Measurements from ENCODE around the gene ATP6V1A. TPM values are rescaled to one million over a fixed set of nuclear protein-coding genes. Genes with fewer than 3 reads are reported as not detected.

ATP6V1A gene
- total RNA-seq, 4 donors from 2014 or later, result 21.9 to 47.2 (median 33.3) TPM

- Histone ChIP-seq H3K27me3 (no peaks in the 10 kb centered on the region), H3K4me3 (peak within 1 kb of the TSS; percentile 75 to 89 (median 83)), H3K9me3 (no peaks in the 10 kb centered on the region), H3K27ac (peak within 1 kb of the TSS; percentile 95 to 99 (median 97)), H3K36me3 (no peaks in the 10 kb centered on the region), H3K4me1 (peaks cover 22 to 66% (median 44%) of the 10 kb centered on the region in 4 donors)
- TF ChIP-seq POLR2A (IDR thresholded peaks at IDR 0.05), result peak; percentile 75
- TF ChIP-seq CTCF (IDR thresholded peaks at IDR 0.05), result peak in 3 of 5 experiments; percentile 21 to 44 (median 24)
- TF ChIP-seq EP300 (IDR thresholded peaks at IDR 0.05; ENCODE audit: low read depth), result no peak
- peak; percentile 76 to 91 (median 84) for TF ChIP-seq POLR2AphosphoS5 (IDR thresholded peaks at IDR 0.05)
- DNase-seq, result peak; percentile 94
- in situ Hi-C loops (cut with MboI; ENCODE audit: low pct_ligation_motif_present in 1 of 4, low pct_unique_long_range_greater_than_20kb in 1 of 4, low sequenced_read_pairs in 3 of 4), result loop anchor here in 2 of 4 donors (10.0 to 25.0 kb wide), 2 partner anchors 51 to 316 kb away; partner anchors contain the start of genes CCDC191 (in 1 of the 2), QTRT2 (in 1 of the 2) and USF3 (in 1 of the 2)
- 0 to 1% methylated on average over 7 to 51 of the region's 72 CpGs for WGBS, 2 donors (ENCODE audit: low coverage in 1 of 2)
- intact Hi-C loops (cut with DNase I; ENCODE audit: low total_unique reads), result loop anchor here (2.0 to 10.0 kb wide), 2 partner anchors 49 to 441 kb away; partner anchors contain the start of gene USF3
These were observed 883 bp upstream of the ATP6V1A start, which contains the start of gene NAA50 for GRCh38 chr3:113745756-113746547. NAA50 (minus strand) TSS chr3:113746249; CDS start chr3:113745949, 300 bp downstream.

GRCh38 chr3:113747283-113748046 is 630 bp downstream of the ATP6V1A start:
- TF ChIP-seq CTCF (IDR thresholded peaks at IDR 0.05), result no peak
- no peak for TF ChIP-seq POLR2AphosphoS5 (IDR thresholded peaks at IDR 0.05)
- no peak for TF ChIP-seq EP300 (IDR thresholded peaks at IDR 0.05; ENCODE audit: low read depth)
- TF ChIP-seq POLR2A (IDR thresholded peaks at IDR 0.05), result peak; percentile 5
- DNase-seq, result peak; percentile 21
- peaks cover 18 to 66% (median 40%) of the 10 kb centered on the region in 4 donors for H3K4me1 ChIP-seq
- no peaks in the 10 kb centered on the region for H3K9me3 ChIP-seq
- in situ Hi-C loops (cut with MboI; ENCODE audit: low pct_ligation_motif_present in 1 of 4, low pct_unique_long_range_greater_than_20kb in 1 of 4, low sequenced_read_pairs in 3 of 4) (loop anchor here in 2 of 4 donors (10.0 to 25.0 kb wide), 2 partner anchors 53 to 315 kb away; partner anchors contain the start of genes CCDC191 (in 1 of the 2), QTRT2 (in 1 of the 2) and USF3 (in 1 of the 2)), intact Hi-C loops (cut with DNase I; ENCODE audit: low total_unique reads) (loop anchor here (2.0 to 10.0 kb wide), 2 partner anchors 51 to 443 kb away; partner anchors contain the start of gene USF3)
- 2 to 6% methylated on average over 5 to 18 of the region's 18 CpGs for WGBS, 2 donors (ENCODE audit: low coverage in 1 of 2)
- peak overlapping the region; percentile 62 to 89 (median 83) for H3K4me3 ChIP-seq
- H3K27ac ChIP-seq, result peak overlapping the region; percentile 95 to 99 (median 97)
- no peaks in the 10 kb centered on the region for H3K27me3 ChIP-seq
- no peaks in the 10 kb centered on the region for H3K36me3 ChIP-seq

DNA sequence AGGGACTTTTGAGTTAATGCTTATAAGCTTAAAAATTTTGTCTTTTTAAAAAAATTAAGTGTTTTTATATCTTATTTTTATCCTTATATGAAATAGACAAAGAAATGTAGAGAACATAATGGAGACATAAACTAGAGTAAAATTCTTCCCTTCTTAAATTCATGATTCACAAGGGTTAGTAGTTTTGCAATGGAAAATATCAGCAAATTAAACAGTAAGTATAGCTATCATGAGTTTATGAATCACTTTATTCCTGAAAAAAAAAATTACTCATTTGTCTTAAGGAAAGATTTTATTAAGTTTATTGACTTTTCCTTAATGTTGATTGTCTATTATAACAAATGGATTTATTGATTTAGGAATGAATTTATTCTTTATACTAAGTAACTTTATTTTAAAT is 4.3 kb downstream of the ATP6V1A start:
- peaks cover 8 to 55% (median 16%) of the 10 kb centered on the region in 4 donors for H3K4me1 ChIP-seq
- intact Hi-C loops (cut with DNase I; ENCODE audit: low total_unique reads) (no loop called here), in situ Hi-C loops (cut with MboI; ENCODE audit: low pct_ligation_motif_present in 1 of 4, low pct_unique_long_range_greater_than_20kb in 1 of 4, low sequenced_read_pairs in 3 of 4) (no loop called here)

More for the DNA sequence above, 4.3 kb downstream of the ATP6V1A start:
- Histone ChIP-seq H3K36me3 (no peaks in the 10 kb centered on the region), H3K27ac (no peak overlapping the region), H3K9me3 (no peaks in the 10 kb centered on the region), H3K27me3 (no peaks in the 10 kb centered on the region), H3K4me3 (no peak overlapping the region)
- TF ChIP-seq POLR2AphosphoS5 (IDR thresholded peaks at IDR 0.05) (no peak), POLR2A (IDR thresholded peaks at IDR 0.05) (no peak), CTCF (IDR thresholded peaks at IDR 0.05) (no peak), EP300 (IDR thresholded peaks at IDR 0.05; ENCODE audit: low read depth) (no peak)
- DNase-seq, result no peak
